Measurements from ENCODE around the gene NTM.
"Not testable (repeated sequence)": the region's sequence is repeated elsewhere in the genome, so short reads cannot be mapped to it uniquely, and the experiment has no call there.

The NTM gene

DNA sequence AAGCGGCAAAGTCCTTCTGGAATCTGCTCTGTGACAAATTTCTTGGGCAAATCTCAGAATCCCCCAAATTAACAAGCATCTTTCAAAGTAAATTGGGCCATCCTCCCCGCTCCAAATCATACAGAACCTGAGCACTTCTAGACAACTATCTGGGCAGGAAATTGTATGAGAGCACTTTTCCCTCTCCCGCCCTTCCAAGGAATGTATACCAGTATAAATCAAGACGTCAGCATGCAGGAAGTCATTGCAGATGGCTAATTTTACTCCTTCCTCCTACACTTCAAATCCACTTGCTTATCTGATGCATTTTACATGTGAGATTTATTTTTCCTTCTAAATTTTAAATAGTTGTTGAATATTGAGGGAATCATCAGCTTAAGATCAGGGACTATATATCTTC, 52.1 kb downstream of the NTM start:
- no peak for DNase-seq

DNA sequence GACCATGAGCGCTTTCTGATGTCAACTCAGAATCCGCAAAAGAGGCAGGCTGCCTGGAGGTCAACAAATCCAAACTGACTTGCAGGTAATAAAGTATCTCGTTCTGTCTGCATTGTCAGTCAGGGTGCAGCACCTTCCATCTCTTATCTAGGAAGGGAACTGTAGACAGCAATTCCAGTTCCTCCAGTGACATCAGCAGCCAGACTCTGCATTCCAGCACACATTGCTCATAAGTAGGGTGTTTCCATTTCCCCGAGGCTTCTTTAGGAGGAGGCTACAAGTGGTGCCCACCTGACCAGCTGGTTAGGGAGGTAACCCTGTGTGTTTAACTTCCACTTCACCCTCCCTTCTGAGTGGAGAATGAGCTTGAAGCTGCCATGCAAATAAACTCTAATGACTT, 53.3 kb downstream of the NTM start:
- DNase-seq = no peak

DNA sequence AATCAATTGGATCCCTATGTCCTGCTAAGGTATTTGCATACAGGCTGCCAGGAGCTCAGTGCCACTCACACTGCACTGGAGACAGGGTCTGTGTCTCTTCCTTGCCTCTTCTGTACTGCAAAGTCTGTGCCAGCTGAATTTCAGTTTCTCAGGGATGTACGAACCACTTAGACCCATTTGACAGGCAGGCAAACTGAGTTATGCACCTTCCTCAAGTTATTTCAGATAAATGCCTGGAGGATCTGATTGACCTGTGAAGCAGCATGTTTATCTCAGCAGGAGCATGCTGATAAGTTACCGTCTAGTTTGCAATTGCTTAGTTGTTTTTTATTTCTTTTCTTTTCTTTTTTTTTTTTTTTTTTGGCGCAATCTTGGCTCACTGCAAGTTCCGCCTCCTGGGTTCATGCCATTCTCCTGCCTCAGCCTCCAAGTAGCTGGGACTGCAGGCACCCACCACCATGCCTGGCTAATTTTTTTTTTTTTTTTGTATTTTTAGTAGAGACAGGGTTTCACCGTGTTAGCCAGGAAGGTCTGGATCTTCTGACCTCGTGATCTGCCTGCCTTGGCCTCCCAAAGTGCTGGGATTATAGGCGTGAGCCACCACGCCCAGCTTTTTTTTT, 54.0 kb downstream of the NTM start:
- DNase-seq = not testable (repeated sequence)

DNA sequence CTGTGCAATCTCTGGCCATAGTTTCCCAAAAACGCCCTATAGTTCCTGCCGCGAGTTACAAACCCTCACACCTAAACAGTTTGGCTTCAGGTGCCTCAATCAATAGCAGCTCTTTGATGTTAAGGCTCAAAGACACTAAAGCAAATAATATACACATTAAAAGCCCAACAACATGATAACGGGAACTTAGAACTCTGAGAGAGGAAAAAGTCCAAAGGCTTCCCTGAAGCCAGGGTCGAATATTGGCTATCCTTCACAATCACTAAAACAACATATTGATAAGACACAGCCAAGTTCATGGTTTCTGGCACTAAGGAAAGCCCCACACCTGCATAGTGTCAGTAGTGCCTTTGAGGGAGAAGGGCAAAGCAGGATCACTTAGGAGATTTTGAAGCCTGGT, 54.9 kb downstream of the NTM start:
- no peak for DNase-seq

DNA sequence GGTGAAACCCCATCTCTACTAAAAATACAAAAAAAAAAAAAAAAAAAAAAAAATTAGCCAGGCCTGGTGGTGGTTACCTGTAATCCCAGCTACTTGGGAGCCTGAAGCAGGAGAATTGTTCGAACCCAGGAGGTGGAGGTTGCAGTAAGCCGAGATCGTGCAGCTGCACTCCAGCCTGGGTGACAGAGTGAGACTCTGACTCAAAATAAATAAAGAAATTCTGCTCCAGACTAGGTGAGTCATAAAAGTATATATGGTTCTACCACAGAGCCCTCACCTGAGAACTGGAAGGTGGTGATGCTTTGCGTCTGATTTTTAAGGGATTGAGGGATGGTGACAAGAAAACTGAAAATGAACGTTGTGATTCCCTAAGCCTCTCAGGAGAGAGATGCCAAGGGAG, 58.4 kb downstream of the NTM start:
- DNase-seq = no peak

DNA sequence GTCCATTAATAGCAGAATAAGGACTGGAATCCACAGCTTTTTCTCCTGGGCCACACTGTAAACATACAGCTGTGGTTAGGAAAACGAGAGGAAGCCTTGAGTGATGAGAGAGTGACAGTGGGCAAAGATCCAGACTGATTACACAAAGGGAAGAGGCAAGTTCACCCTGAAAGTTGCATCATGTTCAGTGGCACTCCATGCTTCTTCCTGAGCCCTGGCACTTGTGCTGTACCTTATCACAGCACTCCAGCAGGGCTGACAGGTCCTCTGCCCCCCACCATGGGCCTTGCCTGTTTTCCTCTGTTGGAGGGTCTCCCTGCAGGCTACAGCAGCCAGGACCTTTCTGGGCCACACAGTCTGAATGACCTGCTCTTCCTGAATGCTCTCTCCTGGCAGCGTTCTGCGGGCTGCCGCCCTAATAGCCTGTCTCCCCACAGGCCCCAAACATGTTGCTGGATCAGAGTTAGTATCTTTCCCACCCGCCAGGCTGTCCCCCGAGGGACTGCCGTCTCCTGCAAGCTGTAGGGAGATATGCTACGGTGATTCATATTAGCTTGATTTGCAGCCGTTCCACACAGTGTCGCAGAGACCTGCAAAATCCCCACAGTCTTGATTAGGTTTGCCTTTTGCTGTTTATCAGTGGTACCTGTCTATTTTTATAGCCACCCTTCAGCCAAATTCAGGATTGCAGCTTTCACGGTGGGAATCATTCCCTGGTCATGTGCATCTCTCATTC, 60.2 kb downstream of the NTM start:
- DNase-seq = no peak

DNA sequence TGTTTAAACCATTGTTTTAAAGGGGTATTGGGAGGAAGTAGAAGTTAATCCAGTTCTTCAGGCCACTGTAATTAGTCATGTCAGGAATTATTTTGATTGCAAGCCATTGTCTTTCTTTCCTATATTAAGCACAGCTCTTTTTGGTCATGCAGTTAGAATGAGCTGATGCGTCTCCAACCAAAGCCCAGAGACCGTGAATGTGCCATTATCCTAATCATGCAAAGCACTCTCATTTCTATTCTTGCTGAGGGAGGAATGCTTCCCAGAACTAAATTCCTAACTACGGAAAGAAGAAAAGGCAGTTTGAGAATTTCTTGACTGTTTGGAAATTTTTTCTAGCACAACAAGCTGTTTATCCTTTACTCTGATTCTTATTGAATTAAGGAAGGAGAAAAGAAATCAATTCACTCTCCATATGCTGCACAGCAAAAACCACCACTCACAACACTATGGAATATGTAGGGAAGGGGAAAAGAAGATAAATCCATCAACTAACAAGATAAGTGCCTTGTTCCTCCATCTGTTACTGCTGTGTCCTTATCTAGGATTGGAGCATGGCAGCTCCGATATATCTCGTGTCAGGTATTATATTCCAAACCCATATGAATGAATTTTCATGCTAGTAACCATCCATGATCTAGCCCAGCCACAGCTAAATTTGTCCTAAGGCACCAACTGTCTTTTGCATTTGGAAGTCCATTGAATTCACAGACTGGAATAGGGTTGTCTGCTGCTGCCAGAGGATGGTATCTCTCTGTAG, 70.8 kb downstream of the NTM start:
- DNase-seq = no peak

DNA sequence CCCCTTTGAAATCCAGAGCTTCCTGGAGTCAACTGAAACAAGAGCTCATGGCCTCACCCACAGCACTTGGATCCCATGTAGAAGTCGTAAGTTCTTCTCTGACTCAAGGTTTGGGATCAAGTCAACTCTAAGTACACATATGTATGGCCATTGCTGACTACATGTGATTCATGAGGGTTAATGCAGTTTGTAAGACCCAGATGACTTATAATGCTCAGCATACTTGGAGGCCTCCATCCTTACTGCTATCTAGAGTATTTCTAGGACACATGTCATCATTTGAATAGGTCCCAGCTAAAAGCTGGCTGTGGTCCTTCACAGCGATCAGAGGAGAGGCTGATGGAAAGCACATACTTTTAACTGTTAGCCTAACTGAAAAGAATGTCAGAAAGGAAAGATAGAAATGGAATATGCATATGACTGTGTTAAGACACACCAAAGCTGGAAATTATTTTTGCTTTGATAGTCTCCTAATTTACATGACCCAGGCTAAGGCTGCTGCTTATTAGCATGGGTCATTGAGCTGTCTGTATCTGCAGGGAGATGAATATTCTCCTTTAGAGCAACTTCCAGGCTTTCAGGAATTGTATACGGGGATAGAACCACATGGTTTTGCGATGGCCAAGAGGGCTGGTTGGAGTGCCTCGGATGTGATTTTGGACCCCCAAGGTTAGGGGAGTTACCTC, 76.3 kb downstream of the NTM start:
- DNase-seq = no peak

DNA sequence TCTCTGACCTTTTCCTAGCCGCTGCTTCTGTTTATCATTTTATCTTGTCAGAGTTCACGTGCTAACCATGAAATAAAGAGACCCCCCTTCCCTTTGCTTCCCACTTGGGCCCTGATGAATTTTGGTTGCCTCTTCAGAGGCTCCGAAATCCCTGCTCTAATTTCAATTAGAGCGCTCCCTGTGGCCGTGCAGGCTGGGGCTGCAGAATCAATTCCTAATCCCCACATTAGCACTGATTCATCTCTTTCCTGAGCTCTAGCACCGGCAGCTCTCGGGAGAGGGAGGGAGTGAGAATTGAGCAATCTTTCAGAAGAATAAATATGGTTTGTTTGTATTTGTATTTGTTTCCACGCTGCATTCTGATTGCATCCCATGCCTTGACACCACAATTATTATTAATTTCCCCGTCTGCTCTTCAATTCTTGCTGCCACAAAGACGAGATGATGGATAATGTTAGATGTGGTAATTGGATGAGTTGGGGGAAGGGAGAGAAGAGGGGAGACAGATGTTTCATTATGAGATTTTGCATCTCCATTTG, 76.9 kb downstream of the NTM start:
- DNase-seq = no peak

DNA sequence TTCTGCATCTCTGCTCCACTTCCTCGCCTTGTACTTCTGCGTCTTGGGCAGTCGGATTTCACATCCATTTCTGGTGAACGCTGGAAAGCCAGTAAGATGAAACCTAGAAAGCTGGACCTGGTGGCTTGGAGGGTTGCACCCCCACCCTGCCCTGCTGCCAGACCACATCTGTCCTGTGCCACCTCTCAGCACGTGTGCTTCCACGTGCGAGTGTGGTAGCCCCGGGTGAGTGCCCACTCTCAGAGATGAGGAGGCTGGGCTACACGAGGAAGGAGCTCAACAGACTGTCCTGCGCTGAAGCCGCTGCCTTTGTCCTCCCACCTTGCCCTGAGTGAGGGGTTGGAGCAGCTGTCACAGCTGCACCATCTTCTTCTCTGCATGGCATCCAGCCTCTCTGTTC, 77.5 kb downstream of the NTM start:
- no peak for DNase-seq

DNA sequence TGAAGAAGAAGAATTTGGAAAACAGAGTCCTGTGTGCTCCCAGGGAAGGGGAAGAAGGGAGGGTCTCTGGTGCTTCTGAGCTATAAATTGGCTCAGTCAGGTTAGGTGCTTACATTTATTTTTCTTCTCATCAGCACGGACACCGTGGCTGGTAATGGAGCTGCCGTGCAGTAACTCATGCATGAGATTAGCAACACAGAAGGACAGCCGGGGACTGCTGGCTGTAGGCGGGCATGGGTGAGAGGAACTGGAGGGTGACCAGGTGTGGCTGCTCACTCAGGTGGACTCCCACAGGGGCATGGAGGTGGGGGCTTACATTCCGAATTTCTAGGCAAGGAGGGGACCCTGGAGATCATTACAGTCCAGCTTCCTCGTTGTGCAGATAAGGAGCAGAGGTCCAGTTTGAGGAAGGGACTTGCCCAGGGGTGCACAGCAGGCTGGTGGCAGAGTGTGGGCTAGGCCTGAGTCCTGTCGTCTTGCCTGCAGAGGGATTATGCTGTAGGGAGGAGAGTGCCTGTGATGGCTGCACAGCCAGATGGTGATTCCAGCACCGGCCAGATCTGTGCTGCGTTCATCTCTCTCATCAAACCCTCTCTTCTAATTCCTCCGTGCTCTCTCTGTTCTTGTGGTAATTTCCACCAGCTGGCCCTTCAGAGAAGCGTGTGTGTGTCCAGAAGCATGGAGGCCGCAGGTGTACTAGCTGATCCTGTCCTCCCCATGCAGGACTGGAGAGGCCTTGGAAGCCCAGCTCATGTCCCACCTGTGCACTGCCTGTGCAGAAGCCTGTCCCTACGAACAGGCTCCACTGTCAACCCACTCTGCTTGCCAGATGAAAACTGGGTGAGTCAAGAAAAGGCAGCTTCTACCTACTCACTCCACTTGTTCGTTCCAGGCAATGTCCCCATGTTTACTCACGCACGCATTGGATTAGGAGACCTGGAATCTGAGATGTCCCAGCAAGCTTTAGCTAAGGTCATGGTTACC, 78.9 kb downstream of the NTM start:
- no peak for DNase-seq

DNA sequence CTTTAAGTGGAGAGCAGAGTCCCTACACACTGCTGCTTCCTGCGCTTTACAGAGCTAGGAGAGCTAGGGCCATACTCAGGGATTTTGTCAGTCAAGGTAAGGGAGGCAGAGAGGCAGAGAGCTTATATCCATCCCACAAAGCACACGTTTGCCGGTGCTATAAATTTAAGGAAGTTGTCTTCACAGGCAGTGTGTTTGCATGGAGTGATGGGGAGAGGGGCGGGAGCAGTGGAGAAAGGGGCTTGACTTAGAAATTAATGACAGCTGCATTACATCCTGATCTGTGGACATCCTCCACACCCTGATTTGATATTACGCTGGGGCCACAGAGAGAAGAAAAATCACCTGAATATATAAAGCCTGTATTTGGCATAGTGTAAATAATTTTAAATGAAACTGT, 84.1 kb downstream of the NTM start:
- DNase-seq = no peak

DNA sequence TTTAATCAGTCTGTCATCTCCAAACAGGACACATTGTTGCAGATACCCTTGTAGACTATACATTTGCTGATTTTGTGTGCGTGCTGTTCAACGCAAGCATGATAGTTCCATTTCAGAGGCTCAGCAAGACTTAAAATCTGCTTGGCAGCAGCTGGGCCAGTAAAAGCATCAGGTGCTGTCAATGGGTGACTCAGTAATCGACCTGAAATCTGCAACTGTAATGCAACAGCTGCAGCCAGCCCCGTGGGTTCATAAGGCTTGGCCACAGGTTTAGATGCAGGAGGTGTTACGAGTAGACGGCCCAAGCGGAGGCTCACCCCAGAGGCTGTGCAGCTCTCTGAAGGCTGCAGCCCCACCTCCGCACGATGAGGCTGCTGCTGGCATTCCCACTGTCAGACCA, 84.6 kb downstream of the NTM start:
- no peak for DNase-seq

DNA sequence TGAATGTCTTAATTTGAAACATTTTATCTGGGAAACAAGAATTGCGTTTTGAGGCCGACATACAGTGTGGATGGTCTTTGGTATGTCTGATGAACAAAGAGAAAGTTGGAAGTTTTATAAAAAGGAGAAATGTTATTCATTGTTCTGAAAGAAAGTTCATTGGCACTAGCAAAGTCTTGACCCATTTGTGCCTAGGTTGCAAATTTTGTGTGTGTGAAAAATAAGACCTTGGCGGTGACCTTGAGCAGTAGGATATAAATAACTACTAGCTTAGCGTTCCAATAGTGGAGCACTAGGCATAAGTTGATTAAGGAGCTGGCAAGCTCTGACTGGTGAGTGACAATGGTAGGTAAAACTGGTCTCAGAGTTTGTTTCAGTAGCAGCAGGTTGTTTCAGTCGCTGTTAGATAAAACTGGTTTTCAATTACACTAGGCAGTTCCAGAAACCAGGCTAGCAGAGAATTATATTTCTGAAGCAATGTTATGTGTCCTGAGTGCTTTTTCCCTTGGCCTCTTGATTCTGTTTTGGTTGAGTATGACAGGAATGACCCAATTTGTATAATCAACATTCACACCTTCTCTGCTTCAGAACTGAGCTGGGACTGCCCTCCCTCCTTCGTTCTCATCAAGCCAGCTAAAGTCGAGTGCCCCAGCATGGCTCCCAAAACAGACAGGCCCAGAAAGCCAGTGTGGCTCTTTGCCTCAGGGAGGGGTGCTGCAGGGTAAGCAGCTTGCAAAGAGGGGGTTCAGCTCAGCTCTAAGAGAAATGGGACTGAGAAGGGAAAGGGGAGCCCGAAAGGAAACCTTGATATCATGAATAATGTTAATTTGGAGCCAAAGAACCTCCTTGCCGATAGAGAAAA, 85.7 kb downstream of the NTM start:
- no peak for DNase-seq

DNA sequence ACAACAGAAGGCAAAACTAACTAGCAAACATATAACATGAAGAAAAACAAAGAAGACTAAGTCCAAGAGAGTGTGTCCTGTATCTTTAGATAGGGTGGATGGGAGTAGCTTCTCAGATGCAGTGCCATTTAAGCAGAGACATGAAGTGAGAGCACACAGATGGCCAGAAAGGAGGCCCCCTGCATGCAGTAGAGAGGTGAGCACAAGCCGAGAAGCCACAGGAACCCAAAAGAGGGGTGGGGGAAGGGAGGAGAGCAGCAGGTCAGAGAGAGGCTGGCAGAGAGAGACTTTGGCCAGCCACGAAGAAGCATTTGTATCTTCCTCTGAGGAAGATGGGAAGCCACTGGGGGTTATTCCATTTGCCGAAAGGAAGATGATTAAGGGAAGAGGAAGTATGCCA, 86.7 kb downstream of the NTM start:
- no peak for DNase-seq

DNA sequence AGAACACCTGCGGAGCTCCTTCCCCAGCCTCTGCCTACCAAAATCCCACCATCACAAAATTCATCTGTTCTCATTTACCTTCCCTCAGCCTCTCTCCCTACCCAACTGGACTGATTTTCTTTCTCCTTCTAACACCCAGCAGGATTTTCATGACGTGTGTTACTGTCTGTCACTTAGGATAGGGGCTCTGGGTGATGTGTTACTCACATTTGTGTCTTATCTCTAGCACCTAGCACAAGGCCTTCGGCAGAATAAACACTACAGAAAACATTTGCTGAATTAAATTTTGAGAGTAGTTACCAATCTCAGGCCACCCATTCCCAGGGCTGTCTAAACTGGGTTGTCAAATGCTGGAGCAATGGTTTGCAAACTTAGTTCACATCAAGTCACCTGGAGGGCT, 88.0 kb downstream of the NTM start:
- DNase-seq = no peak

DNA sequence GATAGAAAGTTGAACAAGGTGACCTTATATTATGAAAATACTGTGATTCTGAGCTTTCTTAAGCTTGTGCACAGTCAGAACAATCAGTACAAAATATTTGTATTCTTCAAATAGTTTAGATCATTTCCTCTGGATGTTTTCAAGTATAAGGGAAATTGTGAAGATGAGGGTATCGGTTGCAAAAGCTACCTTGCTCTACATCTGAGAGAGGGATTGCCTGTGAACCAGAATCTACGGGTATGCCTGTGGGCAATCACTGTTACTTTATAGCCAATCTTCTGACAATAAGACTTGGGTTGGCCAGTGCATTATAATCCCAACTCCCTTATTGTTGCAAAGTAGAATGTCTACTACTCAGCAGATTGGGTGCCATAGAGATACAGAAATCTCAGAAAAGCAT, 90.5 kb downstream of the NTM start:
- DNase-seq = no peak

DNA sequence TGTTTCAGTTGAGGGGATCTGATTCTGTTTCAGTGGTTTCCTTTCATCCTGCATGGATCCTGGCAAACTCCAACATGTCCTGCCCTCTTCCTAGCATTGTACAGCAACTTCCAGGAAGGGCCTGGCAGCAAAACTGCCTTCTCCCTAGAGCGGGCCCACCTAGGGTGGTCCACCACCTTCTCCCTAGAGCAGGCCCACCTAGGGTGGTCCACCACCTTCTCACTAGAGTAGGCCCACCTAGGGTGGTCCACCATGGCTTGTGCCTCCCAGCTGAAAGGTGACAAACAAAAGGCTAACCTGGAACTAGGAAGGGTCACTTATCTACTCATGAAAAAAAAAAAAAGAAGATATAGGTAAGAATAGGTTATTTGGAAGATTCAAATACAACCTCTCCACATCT, 92.2 kb downstream of the NTM start:
- DNase-seq = no peak

DNA sequence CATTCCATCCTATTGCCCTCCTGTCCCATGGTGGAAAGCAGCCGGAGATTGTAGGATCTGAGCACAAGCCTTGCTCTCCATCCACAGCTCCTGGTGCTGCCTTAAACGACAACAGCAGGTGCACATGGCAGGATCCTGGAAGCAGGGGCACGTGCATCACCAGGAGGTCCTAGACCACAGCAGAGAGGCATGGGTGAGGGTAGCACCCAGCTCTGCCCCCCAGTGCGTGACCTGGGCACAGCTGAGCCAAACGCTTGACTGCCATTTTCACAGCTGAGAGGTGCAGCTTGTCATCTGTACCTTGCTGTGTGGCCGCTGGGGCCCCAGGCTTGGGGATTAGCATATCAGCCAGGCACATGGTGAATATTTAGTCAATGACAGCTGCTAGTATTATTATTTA, 92.7 kb downstream of the NTM start:
- DNase-seq = no peak

DNA sequence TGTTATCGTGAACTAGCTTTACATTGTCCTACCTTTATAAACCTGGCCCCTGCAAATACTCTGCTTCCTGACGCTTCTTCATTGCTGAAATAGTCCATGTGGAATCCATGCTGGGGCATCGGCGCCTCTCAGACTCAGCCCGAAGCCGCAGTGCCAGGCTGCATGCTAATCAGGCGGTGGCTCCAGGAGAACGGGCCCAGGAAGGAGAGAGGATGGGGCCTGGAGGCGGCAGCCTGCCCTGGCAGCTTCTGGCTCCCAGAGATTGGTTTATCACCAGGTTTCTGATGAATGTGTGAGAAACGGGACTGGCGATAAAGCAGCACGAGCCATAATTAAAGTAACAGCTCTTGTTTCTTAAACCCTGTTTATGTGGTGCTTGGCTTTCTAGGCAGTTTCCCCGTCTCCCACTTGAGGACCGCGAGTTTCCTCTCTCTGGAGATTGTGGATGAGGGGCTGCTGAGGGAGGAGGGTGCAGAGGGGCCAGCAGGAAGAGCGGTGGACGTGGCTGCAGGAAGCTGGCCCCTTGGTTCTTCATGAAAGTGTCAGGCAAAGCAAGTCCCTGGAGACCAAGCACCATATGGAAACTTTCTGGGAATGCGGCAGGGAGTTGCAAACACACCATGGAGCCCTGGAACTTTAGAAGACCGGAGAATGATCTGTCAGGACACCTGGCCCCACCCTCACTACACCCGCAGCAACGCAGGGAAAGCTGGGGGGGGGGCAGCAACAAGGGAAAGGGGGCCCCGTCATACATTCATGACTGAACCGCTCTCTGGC, 93.4 kb downstream of the NTM start:
- no peak for DNase-seq

Data from OCI-M1 (cell line).